Heart right ventricle (tissue), 16 donors: ENCODE data around the gene MRPS31. TPM values are rescaled to one million over a fixed set of nuclear protein-coding genes. Genes with fewer than 3 reads are reported as not detected.

Experiments used
- ATAC-seq, 8 donors: fragments of 200-7000 bp; cut with Tn5 transposase; one replicate each; pipeline ENCODE4 v1.9.1; 2020; ENCODE audit warnings: mild to moderate bottlenecking in 8 of 8, moderate library complexity in 8 of 8, moderate number of reproducible peaks in 1 of 8
- DNase-seq, 2 donors: peaks; one replicate each; pipeline ENCODE4 v3.0.0-alpha.2; 2020
- H3K27ac ChIP-seq, 10 donors: fragments of 200-600 bp; sonication (generic) in 2 of 10; one replicate each; pipeline versions ENCODE4 v1.5.0 to v1.8.0; 2020 to 2022; ENCODE audit warnings: mild to moderate bottlenecking in 3 of 10
- H3K27me3 ChIP-seq, 7 donors: fragments of 200-600 bp; one replicate each; pipeline ENCODE4 v1.8.0; 2021 to 2022; ENCODE audit warnings: mild to moderate bottlenecking in 2 of 7
- H3K36me3 ChIP-seq, 9 donors: fragments of 200-600 bp; sonication (generic) in 1 of 9; one replicate each; pipeline versions ENCODE4 v1.5.0 to v1.8.0; 2020 to 2022; ENCODE audit warnings: mild to moderate bottlenecking in 2 of 9
- H3K4me1 ChIP-seq, 9 donors: fragments of 200-600 bp; sonication (generic) in 1 of 9; one replicate each; pipeline versions ENCODE4 v1.5.0 to v1.8.0; 2020 to 2022; ENCODE audit warnings: mild to moderate bottlenecking in 4 of 9
- H3K4me3 ChIP-seq, 10 donors: fragments of 200-600 bp; sonication (generic) in 2 of 10; one replicate each; pipeline versions ENCODE4 v1.5.0 to v1.8.0; 2020 to 2022; ENCODE audit warnings: mild to moderate bottlenecking in 7 of 10, moderate library complexity in 2 of 10
- H3K9me3 ChIP-seq, 11 donors: fragments of 200-600 bp in 10 of 11; sonication (generic) in 2 of 11; one replicate each; pipeline versions ENCODE4 v1.5.0 to v1.8.0; 2013 to 2022; ENCODE audit warnings: mild to moderate bottlenecking in 2 of 11, control low read depth in 1 of 11, moderate library complexity in 1 of 11
- CTCF ChIP-seq, 9 donors: fragments of 200-600 bp; sonication (generic) in 2 of 9; IDR thresholded peaks; one replicate each; pipeline versions ENCODE4 v1.5.0 to v1.8.0; 2021 to 2022; ENCODE audit warnings: antibody characterized with exemption in 9 of 9, mild to moderate bottlenecking in 5 of 9, moderate library complexity in 1 of 9
- WGBS, 2 donors: extraction: QIAGEN DNeasy Blood & Tissue Kit; methylation state at CpG; one replicate each; pipeline ENCODE4 v1.1.7; 2013; ENCODE audit warnings: inconsistent platforms in 1 of 2; 5-methylcytosine and 5-hydroxymethylcytosine counted together
- intact Hi-C, 10 donors: fragments of 100-400 bp; cut with DNase I; formaldehyde crosslinking; loops; one replicate each; pipeline versions ENCODE4 v1.11.1 to v1.14.2; 2022
- long read RNA-seq, 3 donors: library from polyadenylated mRNA; unstranded; transcript quantifications; one replicate each; pipeline ENCODE4 v2.0.0, GENCODE V29; 2020 to 2021
- polyA plus RNA-seq, 2 donors: library from polyadenylated mRNA; stranded (reverse); fragments of 200-250 nt; gene quantifications; one replicate each; pipeline ENCODE4 v1.2.3, GENCODE V29; 2013
- total RNA-seq, 10 donors: library from RNA; stranded (reverse); fragmentation: NEBNext Ultra II Directional in 3 of 10; extraction: Animal tissue kit (Norgen Biotek cat#: 25700) in 3 of 10; gene quantifications; one replicate each; pipeline versions ENCODE4 v1.2.1 to v1.2.4, GENCODE V29; 2021 to 2023
- donor health status: Arrhythmogenic right ventricular cardiomyopathy.
- donor health status: ischemic (EF 13 %, LVEDD 7.1; RV severe dilation, severe dysfunction).
- donor health status: healthy with polysubstance abuse.
- donor health status: DM: no; HTN: yes; CAD: no.
- donor health status: DM: no; HTN: no; CAD: no.
- donor health status: ischemic (EF 25% LVEDD 6.9; RV normal size, moderate dysfunction).
- donor health status: ischemic (EF 25% LVEDD 5.7; RV mildly dilated, moderate dysfunction).
- donor health status: healthy.
- donor health status: DM: yes; HTN: yes; CAD: no.
- donor health status: Ischemic cardiomyopathy.
- donor health status: ischemic (EF 35%, LVEDD 5.7; RV mildly dilated, moderate dysfunction).
- donor health status: nonischemic (EF 11% LVEDD 7.7; RV severe dilation, severe dysfunction).
- donor health status: DM: yes; HTN: yes; CAD: no.
- donor health status: PGD.
- donor health status: ischemic (EF 29% LVEDD 5.4; RV normal size, mild dysfunction).
- donor health status: nonischemic (EF 23%, LVEDD 6.1; RV moderate dilation, normal function).

MRPS31 gene
- total RNA-seq (10 to 100 TPM; 22.2 to 32.9 (median 30.4) TPM), polyA plus RNA-seq (100 to 1,000 TPM in 1 of 2 donors, 10 to 100 TPM in 1; 32.8 to 121 TPM)
- long read RNA-seq, donor 1, transcript MRPS31-201 (7 exons, 1,462 nt), result major isoform, 46 of 55 reads
- long read RNA-seq, donor 1, partial matches to known transcripts, result 9 of 55 reads
- long read RNA-seq, donor 1, other reads (novel, unspliced or antisense), result 0 of 55 reads
- long read RNA-seq, donor 2, transcript MRPS31-201 (7 exons, 1,462 nt), result major isoform, 49 of 64 reads
- long read RNA-seq, donor 2, partial matches to known transcripts, result 11 of 64 reads
- long read RNA-seq, donor 2, other reads (novel, unspliced or antisense), result 4 of 64 reads
- long read RNA-seq, donor 3, transcript MRPS31-201 (7 exons, 1,462 nt), result major isoform, 76 of 81 reads
- long read RNA-seq, donor 3, partial matches to known transcripts, result 2 of 81 reads
- long read RNA-seq, donor 3, other reads (novel, unspliced or antisense), result 3 of 81 reads

- peaks cover 0 to 11% (median 0%) of the 10 kb centered on the region in 9 donors for H3K36me3 ChIP-seq
- peak within 1 kb of the TSS; percentile 53 to 94 (median 74) for H3K4me3 ChIP-seq
- H3K27me3 ChIP-seq, result no peaks in the 10 kb centered on the region
- peak; percentile 99 to 100 (median 100) for ATAC-seq
- peaks cover 0 to 26% (median 11%) of the 10 kb centered on the region in 9 donors for H3K4me1 ChIP-seq
- peak in 3 of 9 donors; percentile 6 to 23 (median 14) for TF ChIP-seq CTCF (IDR thresholded peaks at IDR 0.05)
- peak within 1 kb of the TSS; percentile 73 to 94 (median 88) for H3K27ac ChIP-seq
- DNase-seq, result peak; percentile 95 to 97
- H3K9me3 ChIP-seq, result no peaks in the 10 kb centered on the region
- intact Hi-C loops, result loop anchor here in 3 of 10 donors (1.0 to 10.0 kb wide), 5 partner anchors 18 to 1086 kb away; partner anchors contain the start of genes SLC25A15 (in 1 of the 3) and WBP4 (in 1 of the 3)
- 0 to 1% methylated on average over 51 to 52 of the region's 52 CpGs for WGBS, 2 donors
Observed at GRCh38 chr13:40770934-40771618, at the start of gene MRPS31. TSS of gene MRPS31 (minus strand) at chr13:40771190. CDS start at chr13:40771136, 54 bp downstream.

- no peak overlapping the region for H3K4me3 ChIP-seq
- 80 to 81% methylated on average over 1 of the region's 1 CpG for WGBS, 2 donors
- DNase-seq, result no peak
- intact Hi-C loops, result no loop called here
- H3K4me1 ChIP-seq, result no peaks in the 10 kb centered on the region
- no peak overlapping the region for H3K27ac ChIP-seq
- ATAC-seq, result no peak
- H3K27me3 ChIP-seq, result no peaks in the 10 kb centered on the region
- no peak for TF ChIP-seq CTCF (IDR thresholded peaks at IDR 0.05)
- peaks cover 0 to 16% (median 0%) of the 10 kb centered on the region in 9 donors for H3K36me3 ChIP-seq
- peaks cover 0 to 21% (median 5%) of the 10 kb centered on the region in 11 donors for H3K9me3 ChIP-seq
Observed at GRCh38 chr13:40819797-40820315, 48.9 kb upstream of the MRPS31 start.

- Histone ChIP-seq H3K27ac (no peak overlapping the region), H3K9me3 (peaks cover 0 to 27% (median 5%) of the 10 kb centered on the region in 11 donors), H3K4me3 (no peak overlapping the region), H3K36me3 (peaks cover 0 to 25% (median 0%) of the 10 kb centered on the region in 9 donors), H3K27me3 (no peaks in the 10 kb centered on the region), H3K4me1 (no peaks in the 10 kb centered on the region)
- no peak for TF ChIP-seq CTCF (IDR thresholded peaks at IDR 0.05)
- ATAC-seq (no peak), DNase-seq (no peak)
- 90 to 94% methylated on average over 5 of the region's 5 CpGs for WGBS, 2 donors
- intact Hi-C loops, result no loop called here
Observed at GRCh38 chr13:40818926-40819325, 47.9 kb upstream of the MRPS31 start.

GRCh38 chr13:40814803-40815202, 43.8 kb upstream of the MRPS31 start:
- 98% methylated on average over 2 of the region's 2 CpGs for WGBS, 2 donors
- TF ChIP-seq CTCF (IDR thresholded peaks at IDR 0.05), result no peak
- intact Hi-C loops, result no loop called here
- no peak overlapping the region for H3K4me3 ChIP-seq
- DNase-seq (no peak), ATAC-seq (no peak)
- peaks cover 0 to 44% (median 9%) of the 10 kb centered on the region in 9 donors for H3K36me3 ChIP-seq
- peaks cover 0 to 27% (median 5%) of the 10 kb centered on the region in 11 donors for H3K9me3 ChIP-seq
- H3K4me1 ChIP-seq, result no peaks in the 10 kb centered on the region
- no peak overlapping the region for H3K27ac ChIP-seq
- no peaks in the 10 kb centered on the region for H3K27me3 ChIP-seq
